ENCODE data around the gene COX11.

The COX11 gene

DNA sequence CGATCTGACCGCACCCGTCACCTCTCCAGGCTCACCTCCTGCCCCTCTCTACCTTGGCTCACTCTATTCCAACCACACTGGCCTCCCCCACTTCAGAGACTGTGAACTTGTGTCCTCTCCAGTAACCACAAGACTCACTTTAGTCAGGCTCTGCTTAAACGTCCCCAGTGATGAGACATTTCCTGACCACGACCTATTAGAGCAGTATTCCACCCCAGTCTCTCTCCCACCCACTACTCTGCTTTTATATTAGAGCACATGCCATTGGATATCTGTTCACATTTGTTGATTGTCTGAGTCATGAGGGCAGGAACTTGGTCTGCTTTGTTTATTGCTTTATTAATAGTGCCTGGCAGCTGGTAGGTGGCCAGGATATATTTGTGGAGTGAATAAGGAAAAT, 20.1 kb downstream of the COX11 start:
- peak; percentile 18 for DNase-seq (ENCODE audit: low read depth)
- TF ChIP-seq, protein P1, sequence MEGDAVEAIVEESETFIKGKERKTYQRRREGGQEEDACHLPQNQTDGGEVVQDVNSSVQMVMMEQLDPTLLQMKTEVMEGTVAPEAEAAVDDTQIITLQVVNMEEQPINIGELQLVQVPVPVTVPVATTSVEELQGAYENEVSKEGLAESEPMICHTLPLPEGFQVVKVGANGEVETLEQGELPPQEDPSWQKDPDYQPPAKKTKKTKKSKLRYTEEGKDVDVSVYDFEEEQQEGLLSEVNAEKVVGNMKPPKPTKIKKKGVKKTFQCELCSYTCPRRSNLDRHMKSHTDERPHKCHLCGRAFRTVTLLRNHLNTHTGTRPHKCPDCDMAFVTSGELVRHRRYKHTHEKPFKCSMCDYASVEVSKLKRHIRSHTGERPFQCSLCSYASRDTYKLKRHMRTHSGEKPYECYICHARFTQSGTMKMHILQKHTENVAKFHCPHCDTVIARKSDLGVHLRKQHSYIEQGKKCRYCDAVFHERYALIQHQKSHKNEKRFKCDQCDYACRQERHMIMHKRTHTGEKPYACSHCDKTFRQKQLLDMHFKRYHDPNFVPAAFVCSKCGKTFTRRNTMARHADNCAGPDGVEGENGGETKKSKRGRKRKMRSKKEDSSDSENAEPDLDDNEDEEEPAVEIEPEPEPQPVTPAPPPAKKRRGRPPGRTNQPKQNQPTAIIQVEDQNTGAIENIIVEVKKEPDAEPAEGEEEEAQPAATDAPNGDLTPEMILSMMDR (conservative IDR thresholded peaks at IDR 0.05; ENCODE audit: low read depth, low read length) = no peak
- no peak overlapping the region for H3K4me3 ChIP-seq (ENCODE audit: low read length)

DNA sequence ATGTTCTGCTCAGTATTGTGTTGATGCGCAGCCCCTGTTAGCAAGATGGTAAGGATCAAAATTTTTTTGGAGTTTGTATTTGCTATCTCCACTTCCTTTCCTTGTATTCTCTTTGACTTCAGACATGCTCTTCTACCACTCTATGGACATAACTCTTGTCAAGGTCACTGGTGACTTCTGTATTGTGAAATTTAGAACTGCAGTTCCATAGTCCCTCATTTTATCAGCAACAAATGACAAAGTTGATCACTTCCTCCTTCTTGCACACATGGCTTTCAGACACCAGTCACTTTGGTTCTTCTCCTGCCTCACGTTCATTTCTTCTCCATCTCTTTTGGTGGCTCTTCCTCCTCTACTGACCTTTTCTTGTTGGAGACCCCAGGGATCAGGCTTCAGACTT, 21.1 kb downstream of the COX11 start:
- no peak overlapping the region for H3K4me3 ChIP-seq (ENCODE audit: low read length)
- TF ChIP-seq, protein P1 (conservative IDR thresholded peaks at IDR 0.05; ENCODE audit: low read depth, low read length) = no peak
- DNase-seq (ENCODE audit: low read depth) = no peak

DNA sequence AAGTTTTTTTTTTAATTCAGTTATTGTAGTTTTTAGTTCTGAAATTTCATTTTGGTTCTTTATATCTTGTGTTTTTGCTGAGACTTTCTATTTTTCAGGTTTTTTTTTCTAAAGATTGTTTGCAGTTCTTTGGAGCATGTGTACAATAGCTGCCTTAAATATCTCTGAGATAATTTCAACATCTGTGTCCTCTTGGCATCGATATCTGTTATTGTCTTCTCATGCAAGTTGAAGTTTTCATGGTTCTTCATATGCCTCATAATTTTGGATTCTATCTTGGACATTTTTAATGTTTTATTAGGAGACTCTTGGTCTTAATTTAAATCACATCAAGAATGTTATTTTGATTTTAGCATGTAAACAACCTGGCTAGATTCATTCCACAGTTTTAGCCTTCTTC, 22.8 kb downstream of the COX11 start:
- TF ChIP-seq, protein P1 (conservative IDR thresholded peaks at IDR 0.05; ENCODE audit: low read depth, low read length) = no peak
- no peak overlapping the region for H3K4me3 ChIP-seq (ENCODE audit: low read length)
- no peak for DNase-seq (ENCODE audit: low read depth)

DNA sequence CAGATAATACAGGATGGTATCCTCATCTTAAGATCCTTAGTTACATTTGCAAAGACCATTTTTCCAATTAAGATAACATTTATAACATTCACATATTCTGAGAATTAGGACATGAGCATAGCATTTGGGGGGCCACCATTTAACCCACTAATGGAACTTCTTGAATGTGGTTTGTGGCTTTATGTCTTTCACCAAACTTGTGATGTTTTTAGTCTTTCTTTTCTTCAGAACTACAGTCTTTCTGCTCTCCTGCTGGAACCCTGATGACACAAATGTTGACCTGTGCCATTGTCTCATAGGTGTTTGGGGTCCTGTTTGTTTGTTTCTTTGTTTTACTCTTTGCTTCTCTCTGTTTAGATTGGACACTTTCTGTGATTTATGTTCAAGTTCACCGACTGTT, 23.2 kb downstream of the COX11 start:
- no peak overlapping the region for H3K4me3 ChIP-seq (ENCODE audit: low read length)
- TF ChIP-seq, protein P1 (conservative IDR thresholded peaks at IDR 0.05; ENCODE audit: low read depth, low read length) = no peak
- no peak for DNase-seq (ENCODE audit: low read depth)

DNA sequence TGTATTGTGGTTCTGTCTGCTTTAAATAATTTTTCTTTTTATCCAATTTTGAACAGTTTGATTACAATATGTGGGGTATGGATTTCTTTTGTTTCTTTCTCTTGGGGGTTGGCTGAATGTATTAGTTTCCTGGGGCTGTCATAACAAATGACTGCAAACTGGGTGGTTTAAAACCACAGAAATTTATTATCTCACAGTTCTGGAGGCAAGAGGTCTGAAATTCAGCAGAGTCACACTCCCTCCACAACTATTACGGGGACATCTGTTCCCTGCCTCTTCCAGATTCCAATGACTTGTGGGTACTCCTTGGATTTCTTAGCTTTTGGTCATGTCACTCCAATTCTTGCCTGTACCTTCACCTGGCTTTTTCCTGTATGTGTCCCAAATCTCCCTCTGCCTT, 23.7 kb downstream of the COX11 start:
- DNase-seq (ENCODE audit: low read depth) = no peak
- TF ChIP-seq, protein P1 (conservative IDR thresholded peaks at IDR 0.05; ENCODE audit: low read depth, low read length) = no peak
- H3K4me3 ChIP-seq (ENCODE audit: low read length) = no peak overlapping the region

DNA sequence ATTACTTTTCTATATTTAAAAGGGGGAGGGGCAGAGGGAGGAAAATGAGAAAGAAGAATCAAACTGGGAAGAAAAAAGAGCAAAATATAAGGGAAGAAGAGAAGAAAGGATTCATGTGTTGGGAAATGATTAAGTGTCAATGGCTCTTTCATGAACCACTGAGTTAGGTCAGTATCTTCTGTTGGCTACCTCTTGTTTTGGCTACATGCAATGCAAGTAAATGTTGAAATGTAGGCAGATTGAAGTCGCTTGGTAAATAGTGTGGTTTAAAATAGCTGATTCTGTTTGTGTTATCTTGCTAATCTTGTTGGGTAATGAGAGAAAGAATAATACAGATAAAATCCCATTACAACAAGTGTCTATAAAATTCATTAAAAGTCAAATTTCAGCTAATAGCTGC, 27.2 kb downstream of the COX11 start:
- no peak overlapping the region for H3K4me3 ChIP-seq (ENCODE audit: low read length)
- no peak for DNase-seq (ENCODE audit: low read depth)
- TF ChIP-seq, protein P1 (conservative IDR thresholded peaks at IDR 0.05; ENCODE audit: low read depth, low read length) = no peak

DNA sequence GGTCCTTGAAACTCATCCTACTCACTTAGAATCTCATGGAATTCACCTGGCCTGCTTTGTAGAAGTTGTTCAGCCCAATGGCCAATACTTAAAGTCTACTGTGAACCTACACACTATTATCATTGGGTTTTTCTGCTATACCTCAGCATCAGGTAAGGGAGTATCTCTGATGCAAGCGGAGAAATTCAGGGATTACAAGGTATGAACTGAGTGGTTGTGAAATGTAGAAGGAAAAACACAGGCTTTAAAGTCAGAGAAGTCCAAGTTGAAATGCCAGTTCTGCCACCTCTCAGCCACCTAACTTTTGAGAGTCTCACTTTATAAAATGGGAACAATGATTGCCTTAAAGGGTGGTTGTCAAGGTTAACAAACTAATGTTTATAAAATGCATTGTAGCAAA, 31.0 kb downstream of the COX11 start:
- no peak for DNase-seq (ENCODE audit: low read depth)
- TF ChIP-seq, protein P1 (conservative IDR thresholded peaks at IDR 0.05; ENCODE audit: low read depth, low read length) = no peak
- no peak overlapping the region for H3K4me3 ChIP-seq (ENCODE audit: low read length)
